ENCODE data around the gene IL1RAPL1.

The IL1RAPL1 gene

DNA sequence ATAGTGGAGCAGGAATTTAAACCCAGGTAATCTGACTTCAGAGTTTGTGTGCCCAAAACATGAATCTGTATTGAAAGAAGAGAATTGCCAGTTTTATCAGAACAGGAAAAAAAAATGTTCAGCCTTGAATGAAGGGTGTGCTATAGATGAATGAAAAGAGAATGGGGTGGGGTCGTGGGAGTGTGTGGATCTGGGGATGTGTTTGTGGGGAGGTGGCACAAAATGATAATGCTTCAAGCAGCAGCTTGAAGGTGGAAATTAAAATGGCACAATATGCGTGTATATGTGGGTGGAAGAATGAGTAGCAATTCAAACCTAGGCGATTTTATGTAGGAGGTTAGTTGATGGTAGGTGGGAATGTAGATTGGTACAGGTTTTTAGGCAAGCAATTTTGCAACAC is 122.2 kb downstream of the IL1RAPL1 start:
- H3K27ac ChIP-seq = no peak overlapping the region
- TF ChIP-seq, protein P1, sequence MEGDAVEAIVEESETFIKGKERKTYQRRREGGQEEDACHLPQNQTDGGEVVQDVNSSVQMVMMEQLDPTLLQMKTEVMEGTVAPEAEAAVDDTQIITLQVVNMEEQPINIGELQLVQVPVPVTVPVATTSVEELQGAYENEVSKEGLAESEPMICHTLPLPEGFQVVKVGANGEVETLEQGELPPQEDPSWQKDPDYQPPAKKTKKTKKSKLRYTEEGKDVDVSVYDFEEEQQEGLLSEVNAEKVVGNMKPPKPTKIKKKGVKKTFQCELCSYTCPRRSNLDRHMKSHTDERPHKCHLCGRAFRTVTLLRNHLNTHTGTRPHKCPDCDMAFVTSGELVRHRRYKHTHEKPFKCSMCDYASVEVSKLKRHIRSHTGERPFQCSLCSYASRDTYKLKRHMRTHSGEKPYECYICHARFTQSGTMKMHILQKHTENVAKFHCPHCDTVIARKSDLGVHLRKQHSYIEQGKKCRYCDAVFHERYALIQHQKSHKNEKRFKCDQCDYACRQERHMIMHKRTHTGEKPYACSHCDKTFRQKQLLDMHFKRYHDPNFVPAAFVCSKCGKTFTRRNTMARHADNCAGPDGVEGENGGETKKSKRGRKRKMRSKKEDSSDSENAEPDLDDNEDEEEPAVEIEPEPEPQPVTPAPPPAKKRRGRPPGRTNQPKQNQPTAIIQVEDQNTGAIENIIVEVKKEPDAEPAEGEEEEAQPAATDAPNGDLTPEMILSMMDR (conservative IDR thresholded peaks at IDR 0.05) = no peak

DNA sequence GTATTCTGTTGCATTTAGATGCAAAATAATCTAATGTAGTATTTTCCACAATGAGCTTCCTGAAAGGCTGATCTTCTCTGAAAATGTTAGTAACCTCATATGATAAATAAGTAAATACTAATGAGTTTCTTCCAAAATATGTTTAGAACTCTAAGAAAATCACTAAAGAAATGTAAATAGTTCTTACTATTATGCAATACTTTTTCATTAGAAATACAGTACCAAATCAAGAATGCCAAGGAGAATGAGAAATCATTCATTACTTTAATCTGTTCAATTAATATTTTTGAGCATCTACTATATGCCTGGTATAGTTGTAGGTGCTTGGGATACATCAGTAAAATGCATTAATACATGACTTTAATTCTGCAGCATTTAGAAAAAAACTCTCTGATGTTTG is 130.6 kb downstream of the IL1RAPL1 start:
- TF ChIP-seq, protein P1 (conservative IDR thresholded peaks at IDR 0.05) = no peak

DNA sequence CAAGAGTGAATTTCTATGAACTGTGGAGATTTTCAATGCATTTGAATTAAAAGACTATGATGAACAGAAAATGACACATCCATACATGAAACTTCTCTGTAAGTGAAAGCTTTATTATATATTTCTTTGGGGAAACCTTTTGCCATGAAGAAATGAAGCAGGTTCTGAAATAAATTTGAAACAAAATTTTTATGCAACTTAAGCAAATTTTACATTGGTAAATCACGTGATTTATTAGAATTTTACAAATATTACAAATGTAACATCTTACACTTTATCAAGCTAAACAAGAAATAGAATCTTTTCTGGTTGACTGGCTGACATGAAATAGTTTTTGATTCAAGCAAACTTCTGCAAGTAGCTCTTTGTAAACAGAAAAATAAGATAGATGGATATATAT is 131.2 kb downstream of the IL1RAPL1 start:
- no peak overlapping the region for H3K27ac ChIP-seq
- TF ChIP-seq, protein P1 (conservative IDR thresholded peaks at IDR 0.05) = no peak

More for the DNA sequence above, 130.6 kb downstream of the IL1RAPL1 start:
- no peak overlapping the region for H3K27ac ChIP-seq

DNA sequence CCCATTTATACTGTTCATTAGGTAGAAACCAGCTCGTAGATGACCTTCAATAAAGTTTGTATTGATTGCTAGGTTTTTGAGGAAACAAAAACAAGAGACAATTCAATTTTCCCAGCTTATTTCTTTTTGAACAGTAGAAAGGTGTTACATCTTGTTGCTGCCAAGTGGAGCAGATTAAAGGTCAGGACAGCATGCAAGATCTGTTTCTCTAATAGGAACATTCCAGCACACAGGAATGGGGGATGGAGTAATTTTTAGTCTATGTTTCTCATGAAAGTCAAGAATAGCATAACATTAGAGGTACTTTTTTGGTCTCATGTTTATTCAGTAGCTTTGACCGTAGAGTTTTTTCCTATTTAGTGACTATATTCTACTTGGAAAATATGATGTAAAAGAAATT is 132.4 kb downstream of the IL1RAPL1 start:
- TF ChIP-seq, protein P1 (conservative IDR thresholded peaks at IDR 0.05) = no peak

DNA sequence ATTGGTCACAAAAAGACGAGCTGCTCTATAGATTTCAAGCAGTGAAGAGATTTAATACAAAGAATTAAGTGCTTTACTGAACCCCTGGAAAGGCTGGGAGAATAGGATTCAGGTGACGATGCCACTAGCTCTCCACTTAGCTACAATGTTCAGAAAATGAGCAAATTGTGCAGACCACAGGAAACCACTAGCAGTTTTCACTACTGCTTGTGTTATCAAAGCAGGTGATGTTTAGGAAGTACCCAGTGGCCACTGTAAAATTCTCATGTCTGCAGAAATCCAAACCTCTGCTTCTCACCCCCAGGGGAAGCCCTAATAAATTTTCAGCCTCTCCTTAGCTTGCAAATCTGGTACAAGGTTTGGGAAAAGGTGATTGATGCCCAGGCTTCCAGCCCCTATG is 165.1 kb downstream of the IL1RAPL1 start:
- H3K27ac ChIP-seq = no peak overlapping the region
- TF ChIP-seq, protein P1 (conservative IDR thresholded peaks at IDR 0.05) = no peak

More for the DNA sequence above, 132.4 kb downstream of the IL1RAPL1 start:
- no peak overlapping the region for H3K27ac ChIP-seq

DNA sequence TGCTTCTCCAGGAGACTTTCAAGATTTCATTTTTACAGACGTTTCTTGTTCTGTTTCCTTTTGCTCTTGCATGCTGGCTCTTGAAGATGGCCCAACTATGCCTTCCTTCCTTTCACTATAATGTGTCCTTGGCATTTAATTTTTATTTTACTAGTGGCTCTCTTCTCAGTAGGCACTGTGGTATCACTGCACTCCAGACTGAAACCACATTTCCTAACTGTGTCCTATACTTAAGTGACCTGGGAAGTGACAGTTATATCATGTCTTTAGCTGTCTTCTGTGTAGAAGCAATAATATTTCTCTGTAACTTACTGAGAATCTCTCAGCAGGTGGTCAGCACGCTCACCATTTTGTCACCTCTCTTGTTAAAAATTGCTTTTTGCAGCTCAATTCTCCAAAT is 168.9 kb downstream of the IL1RAPL1 start:
- TF ChIP-seq, protein P1 (conservative IDR thresholded peaks at IDR 0.05) = no peak

DNA sequence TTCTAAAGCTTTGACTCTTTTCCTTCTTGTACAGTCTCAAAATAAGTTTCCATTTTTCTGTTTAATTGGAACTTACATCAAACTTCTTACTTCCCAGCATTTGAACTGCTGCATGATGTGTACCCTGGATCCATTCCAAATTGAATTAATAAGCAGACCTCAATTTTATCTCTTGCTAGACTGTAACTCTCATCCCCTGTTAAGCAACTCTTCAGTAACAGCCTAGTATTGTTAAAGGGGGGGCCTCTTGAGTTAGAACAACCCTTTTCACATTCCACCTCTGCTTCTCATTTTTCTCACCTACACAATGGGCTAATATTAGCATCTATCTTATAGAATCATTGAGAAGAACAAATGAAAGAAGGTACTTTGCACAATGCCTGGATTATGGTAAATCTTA is 169.4 kb downstream of the IL1RAPL1 start:
- TF ChIP-seq, protein P1 (conservative IDR thresholded peaks at IDR 0.05) = no peak
- H3K27ac ChIP-seq = no peak overlapping the region

More for the DNA sequence above, 168.9 kb downstream of the IL1RAPL1 start:
- no peak overlapping the region for H3K27ac ChIP-seq

Data from VCaP (cell line).